PFSK-1 (cell line): ENCODE measurements around the gene ZNF700.
A peak's percentile ranks its signal among the peaks of the same experiment; 100 is the strongest.

Source experiments
- FOXP2 ChIP-seq: optimal IDR thresholded peaks from 2 replicates; pipeline ENCODE3; 2011; ENCODE audit warnings: borderline replicate concordance, control low read depth, inconsistent platforms; ENCODE audit not compliant: insufficient read depth; ENCODE audit errors: extremely low read length, extremely low read depth
- POLR2AphosphoS5 ChIP-seq: IDR thresholded peaks from 2 replicates; pipeline ENCODE4 v1.6.1; 2012; ENCODE audit warnings: low read depth, mild to moderate bottlenecking, control low read depth, low read length, moderate library complexity
- SIN3A ChIP-seq: IDR thresholded peaks from 2 replicates; pipeline ENCODE4 v1.6.1; 2012; ENCODE audit warnings: mild to moderate bottlenecking, low read length, moderate library complexity, borderline replicate concordance; ENCODE audit not compliant: insufficient read depth
- TAF1 ChIP-seq: IDR thresholded peaks from 2 replicates; pipeline ENCODE4 v1.6.1; 2012; ENCODE audit warnings: low read length, control low read depth, borderline replicate concordance; ENCODE audit not compliant: insufficient read depth
- TF ChIP-seq, protein P1 (sequence below), 2 experiments: IDR thresholded peaks; 2 replicates each; pipeline versions ENCODE4 v1.6.1 to v1.8.0; 2011 to 2012; ENCODE audit warnings: low read depth in 2 of 2, low read length in 2 of 2, control low read depth in 1 of 2, inconsistent platforms in 1 of 2, mild to moderate bottlenecking in 1 of 2, moderate library complexity in 1 of 2; ENCODE audit not compliant: insufficient read depth in 1 of 2

ZNF700 gene

DNA sequence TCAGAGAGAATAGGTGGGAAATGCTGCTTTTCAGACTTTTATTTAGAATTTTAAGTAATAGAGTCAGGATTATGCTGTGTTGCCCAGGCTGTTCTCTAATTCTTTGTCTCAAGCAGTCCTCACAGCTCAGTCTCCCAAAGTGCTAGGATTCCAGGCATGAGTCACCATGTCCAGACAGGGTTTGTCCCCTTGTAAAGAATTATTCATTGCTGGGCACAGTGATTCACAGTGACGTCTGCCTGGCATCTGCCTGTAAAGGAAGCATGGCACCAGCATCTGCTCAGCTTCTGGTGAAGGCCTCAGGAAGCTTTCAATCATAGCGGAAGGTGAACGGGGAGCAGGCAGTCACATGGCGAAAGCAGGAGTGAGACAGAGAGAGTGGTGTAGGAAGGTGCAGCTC is 57.6 kb downstream of the ZNF700 start:
- no peak for TF ChIP-seq TAF1
- TF ChIP-seq, protein P1, sequence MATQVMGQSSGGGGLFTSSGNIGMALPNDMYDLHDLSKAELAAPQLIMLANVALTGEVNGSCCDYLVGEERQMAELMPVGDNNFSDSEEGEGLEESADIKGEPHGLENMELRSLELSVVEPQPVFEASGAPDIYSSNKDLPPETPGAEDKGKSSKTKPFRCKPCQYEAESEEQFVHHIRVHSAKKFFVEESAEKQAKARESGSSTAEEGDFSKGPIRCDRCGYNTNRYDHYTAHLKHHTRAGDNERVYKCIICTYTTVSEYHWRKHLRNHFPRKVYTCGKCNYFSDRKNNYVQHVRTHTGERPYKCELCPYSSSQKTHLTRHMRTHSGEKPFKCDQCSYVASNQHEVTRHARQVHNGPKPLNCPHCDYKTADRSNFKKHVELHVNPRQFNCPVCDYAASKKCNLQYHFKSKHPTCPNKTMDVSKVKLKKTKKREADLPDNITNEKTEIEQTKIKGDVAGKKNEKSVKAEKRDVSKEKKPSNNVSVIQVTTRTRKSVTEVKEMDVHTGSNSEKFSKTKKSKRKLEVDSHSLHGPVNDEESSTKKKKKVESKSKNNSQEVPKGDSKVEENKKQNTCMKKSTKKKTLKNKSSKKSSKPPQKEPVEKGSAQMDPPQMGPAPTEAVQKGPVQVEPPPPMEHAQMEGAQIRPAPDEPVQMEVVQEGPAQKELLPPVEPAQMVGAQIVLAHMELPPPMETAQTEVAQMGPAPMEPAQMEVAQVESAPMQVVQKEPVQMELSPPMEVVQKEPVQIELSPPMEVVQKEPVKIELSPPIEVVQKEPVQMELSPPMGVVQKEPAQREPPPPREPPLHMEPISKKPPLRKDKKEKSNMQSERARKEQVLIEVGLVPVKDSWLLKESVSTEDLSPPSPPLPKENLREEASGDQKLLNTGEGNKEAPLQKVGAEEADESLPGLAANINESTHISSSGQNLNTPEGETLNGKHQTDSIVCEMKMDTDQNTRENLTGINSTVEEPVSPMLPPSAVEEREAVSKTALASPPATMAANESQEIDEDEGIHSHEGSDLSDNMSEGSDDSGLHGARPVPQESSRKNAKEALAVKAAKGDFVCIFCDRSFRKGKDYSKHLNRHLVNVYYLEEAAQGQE (IDR thresholded peaks at IDR 0.05; ENCODE audit: insufficient read depth in 1 of 2, low read depth in 2 of 2, low read length in 2 of 2) = no peak
- no peak for TF ChIP-seq POLR2AphosphoS5
- TF ChIP-seq FOXP2 = no peak
- no peak for TF ChIP-seq SIN3A

DNA sequence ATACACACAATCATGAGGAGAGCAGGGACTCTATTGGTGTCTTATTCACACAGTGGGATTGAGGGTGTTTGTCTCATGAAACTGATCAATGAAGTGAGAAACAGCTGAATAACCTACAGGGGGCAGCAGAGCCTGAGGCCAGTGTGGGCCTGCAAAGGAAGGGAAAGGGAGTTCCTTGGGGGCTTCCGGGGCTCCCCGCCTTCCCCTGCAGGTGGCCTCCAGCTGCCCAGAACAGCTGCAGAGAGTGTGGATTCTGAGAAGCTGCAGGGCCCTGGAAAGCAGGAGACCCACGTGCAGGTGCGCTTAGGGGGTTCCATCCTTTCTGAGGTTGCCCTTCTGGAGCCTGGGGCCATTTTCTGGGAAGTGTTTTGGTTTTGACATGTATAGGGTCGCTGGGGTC is 60.1 kb downstream of the ZNF700 start:
- no peak for TF ChIP-seq SIN3A
- no peak for TF ChIP-seq FOXP2
- TF ChIP-seq POLR2AphosphoS5 = no peak
- TF ChIP-seq, protein P1 (IDR thresholded peaks at IDR 0.05; ENCODE audit: insufficient read depth in 1 of 2, low read depth in 2 of 2, low read length in 2 of 2) = no peak
- no peak for TF ChIP-seq TAF1

DNA sequence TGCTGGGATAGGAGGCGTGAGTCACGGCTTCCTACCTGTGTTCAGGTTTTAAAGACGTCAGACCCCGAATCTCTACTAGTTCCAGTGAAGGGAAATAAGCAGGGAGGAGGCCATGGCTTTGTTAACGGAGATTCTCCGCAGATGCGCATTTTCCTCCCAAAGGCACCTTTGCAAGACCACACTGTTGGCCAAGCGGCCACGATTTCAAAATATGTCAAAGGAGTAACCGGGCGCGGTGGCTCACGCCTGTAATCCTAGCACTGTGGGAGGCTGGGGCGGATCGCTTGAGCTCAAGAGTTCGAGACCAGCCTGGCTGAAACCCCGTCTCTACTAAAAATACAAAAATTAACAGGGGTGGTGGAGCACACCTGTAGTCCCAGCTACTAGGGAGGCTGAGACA is 61.8 kb downstream of the ZNF700 start:
- TF ChIP-seq POLR2AphosphoS5 (no peak), TAF1 (no peak), SIN3A (no peak), FOXP2 (no peak)
- TF ChIP-seq, protein P1 (IDR thresholded peaks at IDR 0.05; ENCODE audit: insufficient read depth in 1 of 2, low read depth in 2 of 2, low read length in 2 of 2) = no peak

DNA sequence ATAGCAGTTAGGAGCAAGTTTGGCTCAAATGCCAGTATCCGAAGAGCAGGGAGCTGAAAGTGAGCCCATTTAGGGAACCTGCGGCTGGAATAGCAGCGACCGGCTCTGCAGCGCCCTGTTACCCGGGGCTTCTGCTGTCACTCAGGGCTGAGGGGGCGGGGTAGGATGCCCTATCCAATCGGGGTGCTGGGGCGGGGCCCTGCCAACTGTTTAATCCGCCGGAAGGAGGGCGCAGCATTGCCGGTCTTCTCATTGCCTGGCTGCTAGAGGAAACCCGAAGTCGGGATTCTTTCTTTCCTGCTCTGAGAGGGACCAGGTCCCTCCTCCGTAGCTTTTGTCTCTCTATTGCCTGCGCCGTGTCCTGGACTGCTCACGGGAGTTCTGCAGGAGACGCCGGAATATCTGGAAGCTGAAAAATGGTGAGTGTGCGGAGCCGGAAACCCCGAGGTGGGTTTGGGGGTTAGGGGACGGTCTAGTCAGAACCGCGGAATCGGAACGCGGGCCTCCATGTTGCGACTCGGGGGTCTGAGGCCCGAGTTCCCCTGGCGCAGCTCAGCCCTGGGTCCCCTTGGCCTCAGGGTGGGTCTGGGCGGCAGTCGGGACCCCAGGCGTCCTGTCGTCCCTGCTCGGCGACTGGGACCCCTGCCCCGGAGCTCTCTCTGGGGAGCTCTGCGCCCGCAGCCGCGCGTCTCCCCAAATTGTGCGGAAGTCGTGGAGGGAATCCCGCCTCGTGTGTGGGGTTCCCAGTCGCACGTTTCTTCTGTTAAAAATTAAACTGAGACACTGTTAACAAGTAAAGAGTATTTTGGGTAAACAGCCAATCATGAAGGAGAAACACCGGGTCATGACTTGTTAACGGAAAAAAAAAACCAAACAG is 62.7 kb downstream of the ZNF700 start:
- TF ChIP-seq, protein P1 (IDR thresholded peaks at IDR 0.05; ENCODE audit: insufficient read depth in 1 of 2, low read depth in 2 of 2, low read length in 2 of 2) = no peak
- no peak for TF ChIP-seq SIN3A
- TF ChIP-seq POLR2AphosphoS5 = peak; percentile 70; the same call in 1 of the 2 replicates
- TF ChIP-seq FOXP2 = no peak
- TF ChIP-seq TAF1 = peak; percentile 77; the same call in 1 of the 2 replicates

DNA sequence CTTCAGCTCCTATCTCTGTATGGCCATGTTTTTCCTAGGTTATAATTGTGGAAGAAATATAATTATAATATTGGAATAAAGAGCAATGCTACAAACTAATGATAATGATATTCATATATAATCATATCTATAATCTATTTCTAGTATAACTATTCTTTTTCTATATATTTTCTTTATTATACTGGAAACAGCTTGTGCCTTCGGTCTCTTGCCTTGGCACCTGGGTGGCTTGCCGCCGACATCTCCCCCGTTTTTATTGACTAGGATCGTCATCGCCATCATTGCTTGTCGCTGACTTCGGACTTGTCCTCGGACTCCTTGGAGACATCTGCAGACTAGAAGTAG is 64.2 kb downstream of the ZNF700 start:
- TF ChIP-seq TAF1 (no peak), POLR2AphosphoS5 (no peak), SIN3A (no peak), FOXP2 (no peak)
- TF ChIP-seq, protein P1 (IDR thresholded peaks at IDR 0.05; ENCODE audit: insufficient read depth in 1 of 2, low read depth in 2 of 2, low read length in 2 of 2) = no peak
